Type B pancreatic cell (in vitro differentiated cells): ENCODE measurements around the gene WAPL. TPM values are rescaled to one million over a fixed set of nuclear protein-coding genes. Genes with fewer than 3 reads are reported as not detected.

Experiments used
- DNase-seq: peaks from one replicate; pipeline ENCODE4 v3.0.0; 2021; ENCODE audit warnings: mixed read lengths; ENCODE audit not compliant: unreplicated experiment; ENCODE audit errors: extremely low spot score
- H3K27ac Mint-ChIP-seq: 2 replicates; pipeline ENCODE4 v1.8.0; 2021; ENCODE audit warnings: mild to moderate bottlenecking, mixed read lengths
- H3K27me3 Mint-ChIP-seq: 2 replicates; pipeline ENCODE4 v1.8.0; 2021; ENCODE audit warnings: mixed read lengths
- H3K36me3 Mint-ChIP-seq: 2 replicates; pipeline ENCODE4 v1.8.0; 2021; ENCODE audit warnings: mixed read lengths
- H3K4me1 Mint-ChIP-seq: one replicate; pipeline ENCODE4 v1.8.0; 2021; ENCODE audit warnings: mixed read lengths; ENCODE audit not compliant: unreplicated experiment
- H3K4me3 Mint-ChIP-seq: 2 replicates; pipeline ENCODE4 v1.8.0; 2021; ENCODE audit warnings: mild to moderate bottlenecking, mixed read lengths
- H3K9me3 Mint-ChIP-seq: 2 replicates; pipeline ENCODE4 v1.8.0; 2021; ENCODE audit warnings: mixed read lengths
- total RNA-seq: library from RNA; stranded (reverse); gene quantifications from 2 replicates; pipeline ENCODE4 v1.2.1, GENCODE V29; 2021; ENCODE audit warnings: low replicate concordance
- TF ChIP-seq, protein P1 (sequence below): fragments of 200-600 bp; sonication (generic); conservative IDR thresholded peaks from 2 replicates; pipeline ENCODE4 v1.5.0; 2021; ENCODE audit warnings: antibody characterized with exemption, mild to moderate bottlenecking

Gene WAPL
- total RNA-seq, 1 donor from 2014 or later: 42.4 TPM

DNA sequence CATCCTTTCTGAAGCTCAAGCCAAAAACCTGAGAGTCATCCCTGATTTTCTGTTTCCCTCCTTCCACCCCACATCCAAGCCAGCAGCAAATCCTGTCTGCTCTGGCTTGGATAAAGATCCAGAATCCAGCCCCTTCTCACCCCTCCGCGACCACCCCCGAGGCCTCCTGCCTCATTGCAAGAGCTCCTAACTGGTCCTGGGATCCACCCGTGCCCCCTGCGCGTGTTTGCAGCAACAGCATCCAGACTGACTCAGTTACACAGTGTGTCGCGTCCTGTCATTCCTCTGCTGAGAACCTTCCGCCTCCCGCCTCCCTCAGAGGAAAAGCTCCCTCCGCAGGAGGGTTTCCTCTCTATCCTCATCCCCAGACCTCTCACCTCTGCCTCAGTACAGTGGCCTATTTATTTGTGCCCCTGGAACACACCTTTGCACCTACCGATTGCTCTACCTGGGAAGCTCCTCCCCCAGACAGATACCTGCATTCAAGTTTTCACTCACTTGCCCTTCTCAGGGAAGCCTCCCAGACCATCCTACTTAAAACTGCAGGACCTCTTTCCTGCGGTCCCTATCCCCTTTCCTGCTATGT, 133.4 kb downstream of the WAPL start:
- no peak for DNase-seq
- Mint-ChIP-seq H3K4me1 (peaks cover 9% of the 10 kb centered on the region), H3K4me3 (peak overlapping the region; percentile 26), H3K9me3 (no peaks in the 10 kb centered on the region), H3K36me3 (no peaks in the 10 kb centered on the region), H3K27me3 (peaks cover 64% of the 10 kb centered on the region), H3K27ac (no peak overlapping the region)
- TF ChIP-seq, protein P1, sequence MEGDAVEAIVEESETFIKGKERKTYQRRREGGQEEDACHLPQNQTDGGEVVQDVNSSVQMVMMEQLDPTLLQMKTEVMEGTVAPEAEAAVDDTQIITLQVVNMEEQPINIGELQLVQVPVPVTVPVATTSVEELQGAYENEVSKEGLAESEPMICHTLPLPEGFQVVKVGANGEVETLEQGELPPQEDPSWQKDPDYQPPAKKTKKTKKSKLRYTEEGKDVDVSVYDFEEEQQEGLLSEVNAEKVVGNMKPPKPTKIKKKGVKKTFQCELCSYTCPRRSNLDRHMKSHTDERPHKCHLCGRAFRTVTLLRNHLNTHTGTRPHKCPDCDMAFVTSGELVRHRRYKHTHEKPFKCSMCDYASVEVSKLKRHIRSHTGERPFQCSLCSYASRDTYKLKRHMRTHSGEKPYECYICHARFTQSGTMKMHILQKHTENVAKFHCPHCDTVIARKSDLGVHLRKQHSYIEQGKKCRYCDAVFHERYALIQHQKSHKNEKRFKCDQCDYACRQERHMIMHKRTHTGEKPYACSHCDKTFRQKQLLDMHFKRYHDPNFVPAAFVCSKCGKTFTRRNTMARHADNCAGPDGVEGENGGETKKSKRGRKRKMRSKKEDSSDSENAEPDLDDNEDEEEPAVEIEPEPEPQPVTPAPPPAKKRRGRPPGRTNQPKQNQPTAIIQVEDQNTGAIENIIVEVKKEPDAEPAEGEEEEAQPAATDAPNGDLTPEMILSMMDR: no peak

DNA sequence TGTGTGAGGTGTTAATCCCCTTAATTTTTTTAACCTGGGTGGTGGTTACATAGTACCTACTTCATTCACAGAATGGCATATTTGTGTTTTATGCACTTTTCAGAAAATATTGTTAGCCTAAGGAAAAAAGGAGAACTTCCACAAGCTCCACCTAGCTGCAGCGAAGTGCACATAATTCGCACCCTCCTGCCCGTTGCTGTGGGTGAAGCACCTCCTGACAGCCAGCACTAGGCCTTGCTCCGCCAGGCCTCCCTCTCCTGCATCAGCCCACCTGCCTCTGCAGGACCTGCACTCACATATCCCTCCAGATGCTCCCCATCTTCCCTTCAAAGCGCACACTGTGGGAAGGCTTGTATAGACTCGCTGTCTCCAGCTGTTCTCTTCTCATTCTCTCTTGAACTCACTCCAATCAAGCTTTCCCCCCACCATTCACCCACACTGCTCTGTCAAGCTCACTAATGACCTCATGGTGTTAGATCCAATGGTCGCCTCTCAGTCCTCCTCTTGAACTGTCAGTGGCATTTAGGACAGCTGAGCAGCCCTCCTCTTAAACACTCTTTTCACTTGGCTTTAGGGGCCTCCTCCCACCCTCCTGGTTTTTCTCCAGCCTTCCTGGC, 134.3 kb downstream of the WAPL start:
- Mint-ChIP-seq H3K4me1 (peaks cover 9% of the 10 kb centered on the region), H3K27me3 (peaks cover 64% of the 10 kb centered on the region), H3K36me3 (no peaks in the 10 kb centered on the region), H3K9me3 (no peaks in the 10 kb centered on the region), H3K27ac (no peak overlapping the region), H3K4me3 (no peak overlapping the region)
- TF ChIP-seq, protein P1: no peak
- DNase-seq: no peak

DNA sequence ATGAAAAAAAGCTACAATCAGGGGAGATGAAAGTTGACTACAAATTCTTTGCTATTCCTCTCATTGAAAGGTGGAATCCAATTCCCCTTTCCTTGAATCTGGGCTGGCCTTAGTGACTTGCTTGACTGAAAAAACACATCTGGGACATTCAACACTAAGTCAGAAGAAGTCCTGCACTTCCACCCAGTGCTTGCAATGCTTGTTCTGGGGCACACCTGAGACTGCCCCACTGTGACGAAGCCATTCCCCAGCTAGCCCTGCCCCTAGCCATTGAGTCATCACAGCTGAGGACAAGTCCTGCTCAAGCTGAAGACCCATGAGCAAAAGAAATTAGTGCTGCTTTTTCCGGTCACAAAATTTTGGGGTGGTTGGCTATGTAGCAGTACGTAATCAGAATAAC, 135.8 kb downstream of the WAPL start:
- DNase-seq: no peak
- no peak overlapping the region for H3K4me3 Mint-ChIP-seq
- peaks cover 17% of the 10 kb centered on the region for H3K4me1 Mint-ChIP-seq
- H3K27me3 Mint-ChIP-seq: peaks cover 56% of the 10 kb centered on the region
- H3K9me3 Mint-ChIP-seq: no peaks in the 10 kb centered on the region
- no peak overlapping the region for H3K27ac Mint-ChIP-seq
- TF ChIP-seq, protein P1: no peak
- H3K36me3 Mint-ChIP-seq: no peaks in the 10 kb centered on the region

Other genes starting within 250 kb of the WAPL start
- 2.4 and 9.2 TPM in 2 replicates for gene GRID1, start 155.0 kb downstream of the WAPL start, total RNA-seq
- not detected in 2 replicates for gene OPN4, start 132.8 kb upstream of the WAPL start, total RNA-seq
- gene LDB3, start 146.7 kb upstream of the WAPL start, total RNA-seq: 0.14 and 0.85 TPM in 2 replicates
- gene BMPR1A, start 234.8 kb upstream of the WAPL start, total RNA-seq: 63.3 and 84.7 TPM in 2 replicates